HepG2 (cell line): Measurements from ENCODE around the gene ABHD17A. TPM values are rescaled to one million over a fixed set of nuclear protein-coding genes. Genes with fewer than 3 reads are reported as not detected.

ENCODE experiments used
- BCL6 ChIP-seq: IDR thresholded peaks from 2 replicates; pipeline ENCODE4 v1.6.1; 2016; ENCODE audit warnings: missing genetic modification reagents, missing compliant biosample characterization
- CEBPG ChIP-seq: IDR thresholded peaks from 2 replicates; pipeline ENCODE4 v1.6.1; 2016
- HDAC1 ChIP-seq: sonication (generic); formaldehyde crosslinking; IDR thresholded peaks from 2 replicates; pipeline ENCODE4 v1.5.1; 2020; ENCODE audit warnings: mild to moderate bottlenecking, missing genetic modification reagents
- MAFG ChIP-seq: sonication (generic); formaldehyde crosslinking; IDR thresholded peaks from 2 replicates; pipeline ENCODE4 v1.5.1; 2020; ENCODE audit warnings: mild to moderate bottlenecking, missing genetic modification reagents
- MIXL1 ChIP-seq: IDR thresholded peaks from 2 replicates; pipeline ENCODE4 v1.6.1; 2016
- PAWR ChIP-seq: sonication (generic); formaldehyde crosslinking; IDR thresholded peaks from 2 replicates; pipeline ENCODE4 v1.4.0; 2020; ENCODE audit warnings: missing genetic modification reagents, mild to moderate bottlenecking, borderline replicate concordance
- PCBP2 ChIP-seq: fragments of 200-400 bp; formaldehyde crosslinking; optimal IDR thresholded peaks from 2 replicates; pipeline ENCODE3; 2018; ENCODE audit warnings: low read length, low read depth; ENCODE audit not compliant: poor library complexity, severe bottlenecking
- POGZ ChIP-seq: sonication (generic); formaldehyde crosslinking; IDR thresholded peaks from 2 replicates; pipeline ENCODE4 v1.4.0; 2020; ENCODE audit warnings: mild to moderate bottlenecking, missing genetic modification reagents
- SMARCC2 ChIP-seq: fragments of 450-650 bp; IDR thresholded peaks from 2 replicates; pipeline ENCODE4 v1.6.1; 2017; ENCODE audit warnings: antibody characterized with exemption, mild to moderate bottlenecking
- TOPORS ChIP-seq: sonication (generic); formaldehyde crosslinking; IDR thresholded peaks from 2 replicates; pipeline ENCODE4 v1.8.0; 2023; ENCODE audit warnings: mild to moderate bottlenecking, missing genetic modification reagents
- WIZ ChIP-seq: sonication (generic); formaldehyde crosslinking; IDR thresholded peaks from 2 replicates; pipeline ENCODE4 v1.5.1; 2020; ENCODE audit warnings: mild to moderate bottlenecking, missing genetic modification reagents
- ZBTB21 ChIP-seq: sonication (generic); formaldehyde crosslinking; IDR thresholded peaks from 2 replicates; pipeline ENCODE4 v1.4.0; 2020; ENCODE audit warnings: missing genetic modification reagents
- ZFY ChIP-seq: sonication (generic); formaldehyde crosslinking; IDR thresholded peaks from 2 replicates; pipeline ENCODE4 v1.4.0; 2020; ENCODE audit warnings: missing genetic modification reagents
- ZNF276 ChIP-seq: sonication (generic); formaldehyde crosslinking; IDR thresholded peaks from 2 replicates; pipeline ENCODE4 v1.4.0; 2020; ENCODE audit warnings: mild to moderate bottlenecking, low read depth, missing genetic modification reagents
- ZNF30 ChIP-seq: sonication (generic); formaldehyde crosslinking; IDR thresholded peaks from 2 replicates; pipeline ENCODE4 v1.5.0; 2020; ENCODE audit warnings: mild to moderate bottlenecking, missing genetic modification reagents
- ZNF317 ChIP-seq: sonication (generic); formaldehyde crosslinking; IDR thresholded peaks from 2 replicates; pipeline ENCODE4 v1.5.0; 2020; ENCODE audit warnings: mild to moderate bottlenecking, missing genetic modification reagents
- ZNF367 ChIP-seq: sonication (generic); formaldehyde crosslinking; IDR thresholded peaks from 2 replicates; pipeline ENCODE4 v1.4.0; 2020; ENCODE audit warnings: missing genetic modification reagents, borderline replicate concordance
- ZNF558 ChIP-seq: sonication (generic); formaldehyde crosslinking; IDR thresholded peaks from 2 replicates; pipeline ENCODE4 v1.9.0; 2022; ENCODE audit warnings: mild to moderate bottlenecking, missing genetic modification reagents, borderline replicate concordance
- ZNF615 ChIP-seq: sonication (generic); formaldehyde crosslinking; IDR thresholded peaks from 2 replicates; pipeline ENCODE4 v1.5.0; 2020; ENCODE audit warnings: mild to moderate bottlenecking, missing genetic modification reagents, borderline replicate concordance
- polyA plus RNA-seq, 8 experiments: library from polyadenylated mRNA; depleted of rRNA in 3 of 8; stranded (reverse) in 7 of 8; unstranded in 1 of 8; fragments of >200 nt; fragmentation: Illumina TruSeq in 4 of 8; extraction: Trizol in 4 of 8; gene quantifications; 2 replicates each; pipeline versions ENCODE4 v1.2.1 to v1.2.3, GENCODE V29; 2011 to 2016; ENCODE audit warnings: low read depth in 4 of 8, missing spikeins in 1 of 8, mixed read lengths in 1 of 8; ENCODE audit not compliant: insufficient read depth in 1 of 8
- total RNA-seq, 5 experiments: library from RNA; depleted of rRNA; stranded (reverse); fragments of >200 nt; fragmentation: Illumina TruSeq; extraction: Trizol; gene quantifications; 2 replicates each; pipeline ENCODE4 v1.2.3, GENCODE V29; 2016; ENCODE audit warnings: low read depth in 1 of 5
- TF ChIP-seq, protein P1 (sequence below): sonication (generic); formaldehyde crosslinking; IDR thresholded peaks from 2 replicates; pipeline ENCODE4 v1.9.0; 2021; ENCODE audit warnings: missing genetic modification reagents, borderline replicate concordance
- TF ChIP-seq, protein P2 (sequence below): IDR thresholded peaks from 2 replicates; pipeline ENCODE4 v1.6.1; 2012; ENCODE audit warnings: low read depth, low read length, improper control_type of control experiment
- TF ChIP-seq, protein P3 (sequence below): sonication (generic); formaldehyde crosslinking; IDR thresholded peaks from 2 replicates; pipeline ENCODE4 v1.5.0; 2020; ENCODE audit warnings: mild to moderate bottlenecking, missing genetic modification reagents

Gene ABHD17A
- total and polyA plus RNA-seq, 2 of the 13 experiments (the other 11 are each of a cell fraction or from before 2014, with no cell fraction given) = 27.7 to 40.8 TPM

DNA sequence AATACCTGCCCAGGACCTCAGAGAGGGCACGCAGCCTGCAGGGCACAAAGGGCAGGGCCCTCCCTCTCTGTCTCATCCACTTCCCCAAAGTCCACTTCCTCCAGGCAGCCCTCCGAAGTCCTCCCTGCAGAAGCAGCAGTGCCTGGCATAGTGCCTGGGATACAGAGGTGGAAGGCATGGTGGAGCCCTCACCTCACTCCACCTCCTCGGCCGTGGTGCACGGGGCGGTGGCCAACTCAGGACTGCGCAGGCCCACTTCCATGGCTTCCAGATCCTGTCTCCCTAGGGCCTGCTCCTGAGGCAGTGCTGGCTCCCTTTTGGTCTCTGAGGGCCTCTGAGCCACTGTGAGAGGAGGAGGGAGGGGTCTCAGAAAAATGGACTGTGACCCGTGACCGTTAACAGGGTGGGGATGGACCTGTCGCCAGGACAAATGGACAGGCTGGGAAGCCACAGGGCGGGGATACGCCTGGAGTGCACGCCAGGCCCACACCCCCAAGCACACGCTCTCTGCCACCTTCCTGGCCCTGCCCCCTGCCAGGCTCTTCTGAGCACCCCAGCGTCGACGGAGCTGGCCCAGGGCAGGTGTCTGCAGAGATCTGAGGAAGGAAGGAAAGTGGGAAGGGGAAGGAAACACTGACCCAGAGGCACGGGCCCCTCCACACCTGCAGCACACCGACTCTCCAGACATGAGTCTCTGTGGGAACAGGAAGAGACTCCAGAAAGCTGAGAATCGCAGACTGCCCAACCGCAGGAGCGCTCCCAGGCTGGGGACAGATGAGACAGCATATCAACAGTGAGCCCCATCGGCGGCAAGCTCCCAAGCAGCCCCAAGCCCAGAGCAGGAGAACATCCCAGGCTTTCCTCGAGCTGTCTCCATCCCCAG is 45.4 kb downstream of the ABHD17A start (continued):
- TF ChIP-seq BCL6 (CRISPR knock-in tag) (no peak), MAFG (CRISPR knock-in tag) (no peak), ZNF317 (CRISPR knock-in tag) (no peak), POGZ (CRISPR knock-in tag) (no peak), WIZ (CRISPR knock-in tag) (no peak), ZNF367 (CRISPR knock-in tag) (no peak), MIXL1 (no peak), HDAC1 (CRISPR knock-in tag) (no peak; the same call in 1 of the 2 replicates), PAWR (CRISPR knock-in tag) (no peak), CEBPG (no peak), ZNF276 (CRISPR knock-in tag) (no peak), PCBP2 (no peak), ZNF615 (no peak), TOPORS (CRISPR knock-in tag) (no peak), ZBTB21 (CRISPR knock-in tag) (no peak), ZNF30 (CRISPR knock-in tag) (no peak), SMARCC2 (no peak), ZNF558 (CRISPR knock-in tag) (no peak), ZFY (CRISPR knock-in tag) (peak; percentile 67)
- TF ChIP-seq, protein P1, sequence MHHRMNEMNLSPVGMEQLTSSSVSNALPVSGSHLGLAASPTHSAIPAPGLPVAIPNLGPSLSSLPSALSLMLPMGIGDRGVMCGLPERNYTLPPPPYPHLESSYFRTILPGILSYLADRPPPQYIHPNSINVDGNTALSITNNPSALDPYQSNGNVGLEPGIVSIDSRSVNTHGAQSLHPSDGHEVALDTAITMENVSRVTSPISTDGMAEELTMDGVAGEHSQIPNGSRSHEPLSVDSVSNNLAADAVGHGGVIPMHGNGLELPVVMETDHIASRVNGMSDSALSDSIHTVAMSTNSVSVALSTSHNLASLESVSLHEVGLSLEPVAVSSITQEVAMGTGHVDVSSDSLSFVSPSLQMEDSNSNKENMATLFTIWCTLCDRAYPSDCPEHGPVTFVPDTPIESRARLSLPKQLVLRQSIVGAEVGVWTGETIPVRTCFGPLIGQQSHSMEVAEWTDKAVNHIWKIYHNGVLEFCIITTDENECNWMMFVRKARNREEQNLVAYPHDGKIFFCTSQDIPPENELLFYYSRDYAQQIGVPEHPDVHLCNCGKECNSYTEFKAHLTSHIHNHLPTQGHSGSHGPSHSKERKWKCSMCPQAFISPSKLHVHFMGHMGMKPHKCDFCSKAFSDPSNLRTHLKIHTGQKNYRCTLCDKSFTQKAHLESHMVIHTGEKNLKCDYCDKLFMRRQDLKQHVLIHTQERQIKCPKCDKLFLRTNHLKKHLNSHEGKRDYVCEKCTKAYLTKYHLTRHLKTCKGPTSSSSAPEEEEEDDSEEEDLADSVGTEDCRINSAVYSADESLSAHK (CRISPR knock-in tag) = no peak
- TF ChIP-seq, protein P2, sequence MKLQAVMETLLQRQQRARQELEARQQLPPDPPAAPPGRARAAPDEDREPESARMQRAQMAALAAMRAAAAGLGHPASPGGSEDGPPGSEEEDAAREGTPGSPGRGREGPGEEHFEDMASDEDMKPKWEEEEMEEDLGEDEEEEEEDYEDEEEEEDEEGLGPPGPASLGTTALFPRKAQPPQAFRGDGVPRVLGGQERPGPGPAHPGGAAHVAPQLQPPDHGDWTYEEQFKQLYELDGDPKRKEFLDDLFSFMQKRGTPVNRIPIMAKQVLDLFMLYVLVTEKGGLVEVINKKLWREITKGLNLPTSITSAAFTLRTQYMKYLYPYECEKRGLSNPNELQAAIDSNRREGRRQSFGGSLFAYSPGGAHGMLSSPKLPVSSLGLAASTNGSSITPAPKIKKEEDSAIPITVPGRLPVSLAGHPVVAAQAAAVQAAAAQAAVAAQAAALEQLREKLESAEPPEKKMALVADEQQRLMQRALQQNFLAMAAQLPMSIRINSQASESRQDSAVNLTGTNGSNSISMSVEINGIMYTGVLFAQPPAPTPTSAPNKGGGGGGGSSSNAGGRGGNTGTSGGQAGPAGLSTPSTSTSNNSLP = no peak
- TF ChIP-seq, protein P3, sequence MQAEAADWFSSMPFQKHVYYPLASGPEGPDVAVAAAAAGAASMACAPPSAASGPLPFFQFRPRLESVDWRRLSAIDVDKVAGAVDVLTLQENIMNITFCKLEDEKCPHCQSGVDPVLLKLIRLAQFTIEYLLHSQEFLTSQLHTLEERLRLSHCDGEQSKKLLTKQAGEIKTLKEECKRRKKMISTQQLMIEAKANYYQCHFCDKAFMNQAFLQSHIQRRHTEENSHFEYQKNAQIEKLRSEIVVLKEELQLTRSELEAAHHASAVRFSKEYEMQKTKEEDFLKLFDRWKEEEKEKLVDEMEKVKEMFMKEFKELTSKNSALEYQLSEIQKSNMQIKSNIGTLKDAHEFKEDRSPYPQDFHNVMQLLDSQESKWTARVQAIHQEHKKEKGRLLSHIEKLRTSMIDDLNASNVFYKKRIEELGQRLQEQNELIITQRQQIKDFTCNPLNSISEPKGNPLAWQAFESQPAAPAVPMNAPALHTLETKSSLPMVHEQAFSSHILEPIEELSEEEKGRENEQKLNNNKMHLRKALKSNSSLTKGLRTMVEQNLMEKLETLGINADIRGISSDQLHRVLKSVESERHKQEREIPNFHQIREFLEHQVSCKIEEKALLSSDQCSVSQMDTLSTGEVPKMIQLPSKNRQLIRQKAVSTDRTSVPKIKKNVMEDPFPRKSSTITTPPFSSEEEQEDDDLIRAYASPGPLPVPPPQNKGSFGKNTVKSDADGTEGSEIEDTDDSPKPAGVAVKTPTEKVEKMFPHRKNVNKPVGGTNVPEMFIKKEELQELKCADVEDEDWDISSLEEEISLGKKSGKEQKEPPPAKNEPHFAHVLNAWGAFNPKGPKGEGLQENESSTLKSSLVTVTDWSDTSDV = no peak; the same call in 1 of the 2 replicates
